Activated CD4-positive, CD25-positive, alpha-beta regulatory T cell treated with anti-CD3 and anti-CD28 coated beads, Interleukin-2, amount 50 U/mL, for 72 hours (primary cell): ENCODE measurements around the gene GPBP1L1.
"Not testable (repeated sequence)": the region's sequence is repeated elsewhere in the genome, so short reads cannot be mapped to it uniquely, and the experiment has no call there.

Experiments
- DNase-seq: peaks from one replicate; pipeline ENCODE4 v3.0.0; 2021

Gene GPBP1L1

DNA sequence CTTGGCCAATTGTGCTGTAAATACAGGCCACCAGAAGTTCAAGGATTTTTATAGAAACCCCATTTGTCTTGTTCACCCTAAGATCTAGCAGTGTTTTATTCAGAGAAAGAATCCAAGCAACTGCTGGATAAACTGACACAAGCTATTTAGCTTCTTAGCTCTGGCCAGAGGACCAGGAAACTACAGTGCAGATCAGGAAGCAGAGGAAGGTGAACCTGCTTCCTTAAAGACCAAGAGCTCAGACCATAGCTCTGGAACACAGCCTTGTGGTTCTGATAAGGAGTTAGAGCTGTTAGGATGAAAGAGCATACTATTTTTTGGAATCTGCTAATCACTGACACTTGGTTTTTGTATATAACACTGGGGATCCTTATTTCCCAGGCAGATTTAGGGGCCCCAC lies 57.3 kb downstream of the GPBP1L1 start:
- DNase-seq: no peak

DNA sequence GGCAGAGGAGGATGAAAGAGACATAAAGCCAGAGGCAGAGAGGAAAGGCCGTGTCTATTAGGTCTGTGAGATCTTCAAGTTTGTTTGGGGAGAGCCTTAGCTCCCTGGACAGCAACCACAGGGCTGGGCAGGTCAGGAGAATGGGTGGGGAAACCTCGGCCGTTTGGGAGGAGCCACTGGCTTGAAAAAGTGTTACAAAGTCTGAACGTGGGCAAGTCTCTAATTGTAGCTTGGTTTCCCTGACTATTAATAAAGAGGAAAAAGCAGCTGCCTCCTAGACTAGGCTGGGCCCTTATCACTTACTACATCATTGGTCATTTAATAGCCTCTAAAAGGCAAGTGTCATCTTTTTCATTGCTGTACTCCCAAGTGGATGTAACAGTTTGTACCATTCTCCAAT lies 62.4 kb downstream of the GPBP1L1 start, which contains the start of gene CCDC17:
Gene CCDC17 (minus strand): TSS at position 83 of the 400 bp plus-strand sequence. CDS start 145 bp downstream, outside the sequence.
- DNase-seq: no peak

DNA sequence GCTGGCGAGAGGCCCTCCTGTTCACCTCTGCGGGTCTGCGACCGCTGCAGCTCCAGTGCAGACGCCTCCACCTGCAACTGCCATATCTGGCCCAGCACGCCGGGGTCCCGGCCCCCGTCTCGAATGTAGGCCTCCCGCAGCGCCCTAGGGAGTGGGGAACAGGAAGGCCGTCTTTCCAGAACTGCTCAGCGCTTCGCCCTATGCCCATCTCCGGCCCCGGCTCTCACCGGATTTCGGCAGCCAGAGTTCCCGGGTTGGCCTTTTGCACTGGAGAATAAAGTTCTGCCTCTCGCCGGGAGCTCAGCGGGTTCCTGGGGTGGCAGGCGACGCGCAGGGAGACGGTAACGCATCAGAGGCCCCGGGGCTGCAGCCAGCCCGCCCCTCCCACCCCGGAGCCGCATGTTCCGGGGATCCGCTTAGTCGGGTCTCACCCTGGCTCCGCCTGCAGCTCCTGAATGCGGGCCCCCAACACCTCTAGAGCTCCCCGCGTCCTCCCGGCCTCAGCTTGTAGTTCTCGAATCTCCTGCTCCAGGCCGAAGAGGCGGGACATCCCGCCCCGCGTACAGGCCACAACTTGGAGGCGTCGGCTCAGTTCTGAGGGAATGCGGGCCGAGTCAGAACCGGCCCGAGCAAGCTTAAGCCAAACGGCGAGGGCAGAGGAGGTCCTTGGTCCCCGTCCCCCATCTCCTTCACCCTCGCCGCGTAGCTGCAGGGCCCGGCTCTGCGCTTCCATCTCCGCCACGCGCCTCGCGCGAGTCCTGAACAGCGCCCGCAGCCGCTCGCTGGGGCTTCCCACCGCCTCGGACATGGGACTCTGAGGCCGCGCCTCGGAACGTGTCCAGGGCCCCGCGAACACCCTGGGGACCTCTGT lies 63.6 kb downstream of the GPBP1L1 start:
- DNase-seq: no peak

DNA sequence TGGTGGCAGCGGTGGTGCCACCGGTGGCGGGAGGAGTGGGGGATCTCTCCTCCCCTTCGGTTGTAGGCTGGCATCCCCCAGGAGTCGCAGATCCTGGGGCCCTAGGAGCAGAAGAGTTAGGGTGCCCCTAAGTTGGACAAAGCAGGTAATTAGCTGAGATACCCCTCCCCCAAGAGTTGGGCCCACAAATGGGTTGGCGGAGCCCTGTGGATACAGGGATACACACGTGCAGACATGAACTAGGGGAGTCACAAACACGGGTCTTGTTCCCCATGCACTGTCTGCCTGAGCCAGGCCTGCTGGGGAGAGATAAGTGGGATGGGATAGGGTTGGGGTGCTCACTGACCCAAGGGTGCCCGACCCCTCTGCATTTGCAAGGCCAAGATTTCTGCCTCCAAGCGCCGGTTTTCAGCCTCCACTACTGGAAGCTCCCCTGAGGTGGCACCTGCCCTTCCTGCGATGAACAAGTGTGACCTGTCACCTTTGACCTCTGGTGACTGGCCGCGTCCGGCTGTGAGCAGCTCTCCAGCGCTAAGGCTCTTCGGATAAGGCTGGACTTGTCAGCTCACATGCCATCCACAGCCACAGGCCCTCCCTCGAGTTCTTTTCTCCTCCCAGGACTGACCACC lies 64.3 kb downstream of the GPBP1L1 start:
- no peak for DNase-seq

DNA sequence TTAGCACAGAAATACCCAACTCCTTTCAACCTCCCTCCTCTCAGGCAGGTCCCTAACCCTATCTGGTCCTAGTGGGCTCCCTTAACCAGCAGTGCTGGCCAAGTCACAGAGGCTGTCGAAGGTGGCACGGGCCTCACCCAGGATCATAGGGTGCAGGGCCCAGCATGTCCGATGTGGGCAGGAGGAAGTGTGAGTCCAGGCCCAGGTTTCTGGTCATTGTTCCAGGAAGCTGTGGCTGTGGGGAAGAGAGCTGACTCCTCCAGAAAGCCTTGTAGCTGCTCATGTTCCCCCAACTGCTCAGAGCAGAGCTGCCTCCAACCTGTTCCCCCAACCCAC lies 64.9 kb downstream of the GPBP1L1 start:
- DNase-seq: no peak

DNA sequence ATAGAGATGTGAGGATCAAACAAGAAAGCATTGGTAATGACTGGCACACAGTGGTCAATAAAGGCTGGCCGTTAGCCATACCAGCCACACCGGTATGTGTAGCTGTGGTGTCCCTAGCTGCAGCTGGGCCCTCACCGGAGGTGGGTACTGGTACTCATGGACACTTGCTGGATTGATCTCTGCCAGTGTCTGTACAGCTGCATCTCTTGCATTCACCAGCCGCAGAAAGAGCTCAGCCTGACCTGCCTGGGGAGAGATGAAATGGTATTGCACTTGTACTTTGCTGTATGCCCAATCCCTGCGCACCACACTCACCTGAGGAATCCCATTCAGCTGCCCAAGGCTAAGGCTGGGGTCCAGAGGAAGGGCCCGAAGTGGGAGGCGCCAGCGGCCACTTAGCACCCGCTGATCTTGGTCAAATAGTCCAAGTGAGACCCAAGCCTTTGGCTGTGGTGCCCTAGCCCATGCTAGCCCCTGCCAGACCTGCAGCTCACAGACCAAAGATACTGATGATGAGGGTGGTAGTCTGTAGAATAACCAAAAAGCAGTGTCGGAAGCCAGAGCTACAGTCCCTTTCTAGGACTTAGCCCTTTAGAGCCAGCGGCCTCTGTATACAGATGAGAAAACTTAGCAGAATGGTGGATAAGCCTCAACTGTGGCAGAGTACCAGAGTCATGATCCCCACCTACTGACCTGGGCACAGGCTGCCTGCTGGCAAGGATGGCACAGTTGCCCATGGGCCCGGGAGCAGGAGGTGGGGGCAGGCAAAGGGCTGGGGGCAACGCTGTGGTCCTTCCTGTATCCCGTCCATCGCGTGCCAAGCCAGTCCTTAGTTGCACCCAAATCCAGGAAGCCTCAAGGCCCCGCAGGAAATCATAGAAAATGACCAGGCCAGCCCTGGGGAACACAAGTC lies 65.5 kb downstream of the GPBP1L1 start:
- DNase-seq: no peak

DNA sequence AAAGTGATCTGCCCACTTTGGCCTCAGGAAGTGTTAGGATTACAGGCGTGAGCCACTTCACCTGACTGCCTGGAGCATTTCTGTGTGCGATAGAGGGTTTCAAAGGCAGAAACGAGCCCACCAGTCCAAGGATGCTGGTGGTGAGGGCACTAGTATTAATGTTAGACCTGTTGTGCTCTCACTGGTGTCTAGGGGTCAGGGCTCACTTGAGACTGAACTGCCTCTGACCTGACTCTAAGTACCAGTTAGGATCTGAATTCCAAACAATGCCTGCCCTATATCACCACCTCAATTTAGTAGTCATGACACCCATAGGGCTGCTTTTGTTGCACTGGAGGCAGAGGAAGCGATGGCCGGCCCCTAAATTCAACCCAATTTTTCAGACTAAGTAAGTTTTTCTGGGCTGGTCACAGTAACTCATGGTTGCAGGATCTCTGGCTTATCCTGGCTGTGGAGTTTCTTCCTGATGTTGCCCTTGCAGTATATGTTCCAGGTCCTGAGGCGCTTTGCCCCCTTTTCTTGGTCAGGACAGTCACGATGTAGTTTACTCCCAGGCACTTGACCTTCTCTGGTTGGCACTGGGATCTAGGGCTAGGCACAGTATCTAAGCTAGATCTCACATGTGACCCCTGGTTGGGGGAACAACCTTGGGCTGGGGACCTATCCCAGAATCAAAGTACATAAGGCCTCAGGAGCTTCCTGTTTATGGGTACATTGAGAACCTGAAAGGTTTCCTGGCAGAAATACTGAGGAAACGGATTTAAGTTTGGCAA lies 67.0 kb downstream of the GPBP1L1 start:
- no peak for DNase-seq

DNA sequence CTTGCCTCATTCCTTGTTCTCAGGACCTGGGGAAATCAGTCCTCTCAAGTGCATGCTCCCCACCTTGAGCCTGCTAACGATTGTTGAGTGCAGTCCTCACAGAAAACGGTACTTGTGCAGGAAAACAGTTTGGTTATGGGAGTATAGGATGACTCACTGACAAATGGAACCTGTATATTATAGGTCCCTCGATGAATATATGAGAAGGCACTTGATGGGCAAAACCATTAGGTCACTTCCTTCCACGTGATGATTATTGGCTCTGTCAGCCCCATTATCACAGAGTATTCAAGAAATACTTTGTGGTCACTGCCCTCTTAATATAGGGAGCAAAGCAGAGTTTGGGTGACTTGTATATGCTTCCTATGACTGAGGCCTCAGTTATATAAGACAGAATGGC lies 68.7 kb downstream of the GPBP1L1 start:
- no peak for DNase-seq

DNA sequence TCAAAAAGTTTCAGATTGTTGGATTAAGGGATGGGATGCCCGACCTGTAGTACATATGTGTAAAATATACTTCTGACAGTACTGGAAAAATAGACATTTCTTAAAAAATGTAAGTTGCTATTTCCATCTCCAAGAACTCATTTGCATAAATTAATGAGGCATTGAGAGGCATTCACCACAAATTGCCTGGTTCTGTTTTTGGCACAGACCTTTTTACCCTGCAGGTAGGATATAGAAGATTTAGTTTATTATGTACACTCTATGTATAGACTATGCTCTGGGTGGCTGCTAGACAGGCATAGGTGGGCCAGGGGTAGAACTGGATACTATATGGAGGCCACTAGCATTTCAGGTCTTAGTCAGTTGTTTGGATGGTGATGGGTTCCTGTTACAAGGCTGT lies 70.4 kb downstream of the GPBP1L1 start:
- DNase-seq: no peak

DNA sequence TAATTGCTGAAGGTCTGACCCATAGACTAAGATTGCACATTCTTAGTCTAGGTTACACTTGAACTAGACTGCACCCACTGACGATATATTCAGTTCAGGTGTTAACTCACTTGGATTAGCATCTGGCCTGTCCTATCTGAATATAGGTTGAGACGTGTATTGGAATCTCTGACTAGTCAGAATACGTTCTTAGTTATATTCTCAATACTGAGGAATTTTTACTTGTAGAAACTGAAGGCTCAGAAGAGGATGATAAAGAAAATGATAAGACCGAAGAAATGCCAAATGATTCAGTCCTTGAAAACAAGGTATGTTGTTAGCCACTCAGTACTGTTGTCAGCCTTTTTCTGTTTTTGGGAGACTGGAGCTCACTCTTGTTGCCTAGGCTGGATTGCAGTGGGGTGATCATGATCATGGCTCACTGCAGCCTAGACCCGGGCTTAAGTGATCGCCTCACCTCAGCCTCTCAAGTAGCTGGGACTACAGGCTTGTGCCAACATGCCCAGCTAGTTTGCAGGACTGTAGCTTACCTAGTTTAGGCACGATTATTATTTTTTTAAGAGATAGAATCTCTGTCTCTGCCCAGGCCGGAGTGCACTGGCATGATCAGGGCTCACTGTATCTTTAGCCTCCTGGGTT lies 73.3 kb downstream of the GPBP1L1 start:
- DNase-seq: no peak

DNA sequence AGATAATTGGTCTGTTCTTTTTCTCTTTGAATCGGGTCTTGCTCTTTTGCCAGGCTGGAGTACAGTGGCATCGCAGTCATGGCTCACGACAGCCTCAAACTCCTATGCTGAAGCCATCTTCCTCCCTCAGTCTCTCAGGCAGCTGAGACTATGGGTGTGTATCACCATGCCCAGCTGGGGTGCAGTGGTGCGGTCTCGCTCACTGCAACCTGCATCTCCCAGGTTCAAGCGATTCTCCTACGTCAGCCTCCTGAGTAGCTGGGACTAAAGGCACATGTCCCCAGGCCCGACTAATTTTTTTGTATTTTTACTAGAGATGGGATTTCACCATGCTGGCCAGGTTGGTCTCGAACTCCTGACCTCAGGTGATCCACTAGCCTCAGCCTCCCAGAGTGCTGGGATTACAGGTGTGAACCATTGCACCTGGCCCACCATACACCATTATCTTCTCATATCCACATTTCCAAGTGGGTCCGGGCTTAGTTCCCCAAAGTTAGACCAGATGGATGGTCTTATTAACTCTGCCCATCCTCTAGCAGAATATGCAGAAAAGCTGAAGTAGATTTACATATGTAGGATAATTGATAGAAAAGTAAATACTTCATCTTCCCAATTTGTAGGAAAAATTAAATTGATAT lies 75.6 kb downstream of the GPBP1L1 start:
- no peak for DNase-seq

DNA sequence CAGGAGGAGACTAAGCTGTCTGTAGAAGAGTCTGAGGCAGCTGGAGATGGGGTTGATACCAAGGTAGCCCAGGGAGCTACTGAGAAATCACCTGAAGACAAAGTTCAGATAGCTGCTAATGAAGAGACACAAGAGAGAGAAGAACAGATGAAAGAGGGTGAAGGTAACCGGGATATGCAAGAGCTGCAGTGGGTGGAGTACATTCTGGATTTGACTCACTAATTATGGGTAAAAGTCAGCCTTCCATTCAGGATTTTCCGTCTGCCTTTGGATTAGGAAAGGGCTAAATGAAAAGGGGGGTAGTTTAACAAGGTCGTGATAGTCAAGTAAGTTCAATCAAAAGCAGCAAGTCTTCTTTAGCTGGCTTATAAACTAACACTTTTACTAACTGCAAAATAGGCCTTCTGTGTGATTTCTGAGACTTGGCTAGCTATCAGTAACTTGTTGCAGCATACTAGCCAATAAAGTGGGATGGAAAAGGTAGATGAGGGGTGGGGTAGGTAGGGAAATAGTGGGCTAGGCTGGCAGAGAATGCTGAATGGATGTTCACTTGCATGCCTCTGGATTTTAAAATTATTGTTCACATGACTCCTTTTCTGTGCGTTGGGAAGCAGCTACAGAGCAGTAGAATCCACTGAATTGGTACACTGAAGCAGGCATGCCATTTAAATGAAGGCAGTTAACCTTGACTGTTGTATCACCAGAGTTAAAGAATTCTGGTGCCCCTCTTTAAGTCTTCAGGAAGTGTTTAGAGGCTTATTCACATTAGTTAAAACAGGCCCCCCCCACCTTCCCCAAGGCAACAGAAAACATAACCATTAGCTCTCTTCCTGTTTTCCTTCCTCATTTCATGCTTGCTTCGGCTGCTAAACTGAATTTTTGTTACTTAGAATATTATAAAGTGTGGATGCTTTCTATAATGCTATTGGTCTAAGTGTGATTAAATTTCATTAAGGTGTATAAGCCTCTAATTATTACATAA lies 77.9 kb downstream of the GPBP1L1 start:
- DNase-seq: no peak

DNA sequence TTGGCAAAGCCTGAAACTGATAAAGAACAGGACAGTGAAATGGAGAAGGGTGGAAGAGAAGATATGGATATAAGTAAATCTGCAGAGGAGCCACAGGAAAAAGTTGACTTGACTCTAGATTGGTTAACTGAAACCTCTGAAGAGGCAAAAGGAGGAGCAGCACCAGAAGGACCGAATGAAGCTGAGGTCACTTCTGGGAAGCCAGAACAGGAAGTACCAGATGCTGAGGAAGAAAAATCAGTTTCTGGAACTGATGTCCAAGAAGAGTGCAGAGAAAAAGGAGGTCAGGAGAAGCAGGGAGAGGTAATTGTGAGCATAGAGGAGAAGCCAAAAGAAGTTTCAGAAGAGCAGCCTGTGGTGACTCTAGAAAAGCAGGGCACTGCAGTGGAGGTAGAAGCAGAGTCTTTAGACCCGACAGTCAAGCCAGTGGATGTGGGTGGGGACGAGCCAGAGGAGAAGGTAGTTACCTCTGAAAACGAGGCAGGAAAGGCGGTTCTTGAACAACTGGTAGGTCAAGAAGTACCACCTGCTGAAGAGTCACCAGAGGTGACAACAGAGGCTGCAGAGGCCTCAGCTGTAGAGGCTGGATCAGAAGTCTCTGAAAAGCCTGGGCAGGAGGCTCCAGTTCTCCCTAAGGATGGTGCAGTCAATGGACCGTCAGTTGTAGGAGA lies 78.8 kb downstream of the GPBP1L1 start:
- DNase-seq: no peak

DNA sequence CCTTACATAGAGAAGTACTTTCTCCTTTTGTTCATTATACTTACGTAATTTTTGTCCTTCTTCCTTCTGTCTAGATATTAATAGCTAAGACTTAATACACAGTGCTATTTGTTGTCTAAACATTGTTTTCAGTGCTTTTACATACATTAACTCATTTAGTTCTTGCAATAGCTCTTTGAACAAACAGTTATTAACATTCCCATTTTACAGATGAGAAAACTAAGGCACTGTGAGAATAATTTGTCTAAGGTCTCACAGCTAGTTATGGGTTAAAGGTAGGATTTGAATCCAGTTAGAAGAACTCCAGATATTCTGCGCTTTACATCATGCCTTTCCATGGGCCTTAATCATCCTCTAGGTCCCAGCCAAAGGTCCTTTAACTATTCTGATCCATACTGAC lies 82.1 kb downstream of the GPBP1L1 start:
- DNase-seq: no peak

DNA sequence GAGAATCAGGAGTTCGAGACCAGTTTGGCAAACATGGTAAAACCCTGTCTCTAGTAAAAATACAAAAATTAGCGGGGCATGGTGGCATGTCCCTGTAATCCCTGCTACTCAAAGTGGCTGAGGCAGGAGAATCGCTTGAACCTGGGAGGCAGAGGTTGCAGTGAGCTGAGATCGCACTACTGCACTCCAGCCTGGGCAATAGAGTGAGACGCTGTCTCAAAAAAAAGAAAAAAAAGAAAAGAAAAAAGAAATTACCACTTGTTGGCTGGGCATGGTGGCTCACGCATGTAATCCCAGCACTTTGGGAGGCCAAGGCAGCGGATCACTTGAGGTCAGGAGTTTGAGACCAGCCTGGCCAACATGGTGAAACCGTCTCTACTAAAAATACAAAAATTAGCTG lies 89.6 kb downstream of the GPBP1L1 start:
- DNase-seq: not testable (repeated sequence)

DNA sequence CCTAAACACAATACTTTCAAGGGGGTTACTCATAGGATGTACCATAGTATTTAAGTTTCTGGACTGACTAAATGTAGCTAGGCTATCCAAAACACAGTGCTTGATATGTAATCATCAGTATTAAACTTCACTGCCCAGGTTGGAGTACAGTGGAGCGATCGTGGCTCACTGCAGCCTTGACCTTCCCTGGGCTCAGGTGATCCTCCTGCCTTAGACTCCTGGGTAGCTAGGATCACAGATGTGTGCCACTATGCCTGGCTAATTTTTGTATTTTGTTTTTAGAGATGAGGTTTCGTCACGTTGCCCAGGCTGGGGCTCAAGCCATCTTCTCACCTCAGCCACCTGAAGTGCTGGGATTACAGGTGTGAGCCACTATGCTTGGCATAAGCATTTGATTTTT lies 91.9 kb downstream of the GPBP1L1 start:
- DNase-seq: no peak

DNA sequence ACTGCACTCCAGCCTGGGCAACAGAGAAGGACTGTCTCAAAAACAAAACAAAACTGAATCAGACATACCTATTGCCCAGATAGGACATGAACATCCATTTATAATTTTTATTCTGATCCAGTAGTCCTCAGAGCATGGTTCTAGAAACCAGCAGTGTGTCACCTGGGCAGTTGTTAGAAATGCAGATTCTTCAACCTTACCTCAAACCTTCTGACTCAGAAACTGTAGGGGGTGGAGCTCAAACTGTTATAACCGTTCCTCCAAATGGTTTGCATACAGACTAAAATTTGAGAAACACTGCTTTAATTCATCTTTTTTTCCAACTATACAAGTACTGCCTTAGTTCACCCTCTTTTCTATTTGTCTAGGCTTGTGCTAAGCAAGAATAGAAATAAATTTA lies 96.5 kb downstream of the GPBP1L1 start:
- DNase-seq: no peak

DNA sequence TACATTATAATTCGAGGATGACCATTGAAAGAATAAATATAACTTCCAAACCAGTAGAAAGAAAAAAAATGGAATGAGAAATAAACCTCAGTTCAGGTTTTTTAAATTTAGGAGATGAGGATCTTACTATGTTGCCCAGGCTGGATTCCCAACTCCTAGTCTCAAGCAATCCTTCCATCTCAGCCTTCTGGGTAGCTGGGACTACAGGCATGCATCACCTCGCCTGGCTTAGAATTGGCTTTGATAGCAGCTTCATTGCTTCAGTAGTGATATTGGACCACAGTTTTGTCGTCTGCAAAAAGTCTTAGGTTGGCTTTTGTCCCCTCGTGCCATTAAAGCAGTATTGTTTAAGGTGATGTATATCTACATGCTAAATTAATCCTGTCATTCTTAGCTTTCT lies 99.6 kb downstream of the GPBP1L1 start:
- DNase-seq: no peak

DNA sequence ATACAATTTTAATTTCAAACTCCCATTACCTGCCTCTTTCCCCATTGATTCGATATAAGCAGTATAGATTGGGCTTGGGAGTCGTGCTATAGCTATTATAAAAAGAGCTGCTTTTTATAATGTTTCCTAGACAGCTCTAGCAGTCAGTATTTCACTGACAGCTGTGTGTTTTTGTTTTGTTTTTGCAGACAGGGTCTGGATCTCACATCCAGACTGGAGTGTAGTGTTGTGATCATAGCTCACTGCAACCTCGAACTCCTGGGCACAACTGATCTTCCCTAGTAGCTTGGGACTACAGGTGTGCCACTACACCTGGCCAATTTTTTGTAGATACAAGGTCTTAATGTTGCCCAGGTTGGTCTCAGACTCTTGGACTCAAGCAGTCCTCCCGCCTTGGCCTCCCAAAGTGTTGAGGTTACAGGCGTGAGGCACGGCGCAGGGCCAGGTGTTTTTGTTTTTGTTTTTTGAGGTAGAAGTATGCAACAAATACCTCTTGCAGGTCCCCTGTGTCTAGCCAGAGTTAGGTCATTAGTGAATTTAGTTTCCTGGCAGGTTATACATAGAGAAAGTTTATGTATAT lies 100.7 kb downstream of the GPBP1L1 start:
- DNase-seq: no peak

DNA sequence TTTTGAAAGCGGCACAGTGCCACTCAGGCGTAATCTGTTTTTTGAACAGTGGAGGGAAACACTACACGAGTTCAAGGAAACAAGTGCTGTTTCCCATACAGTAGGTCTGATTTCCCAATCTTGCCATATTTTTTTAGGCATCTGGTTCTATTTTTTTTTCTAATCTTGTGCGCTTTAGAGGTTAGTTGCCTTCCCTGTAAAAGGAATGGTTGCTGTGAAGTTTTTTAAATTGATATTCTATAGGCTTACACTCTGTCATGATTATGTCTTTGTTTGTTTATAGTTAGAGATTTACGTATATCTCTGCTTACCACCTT lies 101.3 kb downstream of the GPBP1L1 start:
- DNase-seq: no peak
